ENCODE measurements around the gene SUPT5H. TPM values are rescaled to one million over a fixed set of nuclear protein-coding genes. Genes with fewer than 3 reads are reported as not detected.
A peak's percentile ranks its signal among the peaks of the same experiment; 100 is the strongest.

Gene SUPT5H
- total and polyA plus RNA-seq, 2 of the 13 experiments (the other 11 are each of a cell fraction or from before 2014, with no cell fraction given): 48.2 to 51.7 TPM

- TF ChIP-seq ZNF646 (CRISPR knock-in tag; IDR thresholded peaks at IDR 0.05): no peak
- peak; percentile 98 for TF ChIP-seq HNRNPK (IDR thresholded peaks at IDR 0.05; ENCODE audit: low read depth, low read length, poor library complexity, severe bottlenecking)
- TF ChIP-seq ZNF333 (CRISPR knock-in tag; IDR thresholded peaks at IDR 0.05; ENCODE audit: borderline replicate concordance): no peak
- 0 out of 2 replicates have a peak, but pooled peaks have one; percentile 42 for TF ChIP-seq ZFP37 (CRISPR knock-in tag; IDR thresholded peaks at IDR 0.05; ENCODE audit: borderline replicate concordance)
- TF ChIP-seq MAX (IDR thresholded peaks at IDR 0.05): peak; percentile 53; the same call in 1 of the 2 replicates
- TF ChIP-seq SKIL (CRISPR knock-in tag; IDR thresholded peaks at IDR 0.05; ENCODE audit: borderline replicate concordance): peak; percentile 40; the same call in 1 of the 2 replicates
- TF ChIP-seq ZNF775 (CRISPR knock-in tag; IDR thresholded peaks at IDR 0.05; ENCODE audit: borderline replicate concordance): no peak
- TF ChIP-seq ETV5 (CRISPR knock-in tag; IDR thresholded peaks at IDR 0.05; ENCODE audit: borderline replicate concordance): peak; percentile 32; the same call in 1 of the 2 replicates
- TF ChIP-seq ZBTB46 (CRISPR knock-in tag; IDR thresholded peaks at IDR 0.05; ENCODE audit: borderline replicate concordance): no peak
- peak; percentile 50; the same call in 1 of the 2 replicates for TF ChIP-seq ZGPAT (CRISPR knock-in tag; IDR thresholded peaks at IDR 0.05)
- no peak for TF ChIP-seq ZFP36L1 (CRISPR knock-in tag; IDR thresholded peaks at IDR 0.05)
- no peak for TF ChIP-seq MED13 (CRISPR knock-in tag; IDR thresholded peaks at IDR 0.05)
- peak; percentile 78 for TF ChIP-seq ZNF343 (CRISPR knock-in tag; IDR thresholded peaks at IDR 0.05)
These were observed 35.2 kb upstream of the SUPT5H start (continued) for GRCh38 chr19:39410017-39410830.
